CD14-positive monocyte (primary cell): ENCODE measurements around the gene S100A16. TPM values are rescaled to one million over a fixed set of nuclear protein-coding genes. Genes with fewer than 3 reads are reported as not detected.

Source experiments
- DNase-seq, 3 donors: peaks; one replicate each; pipeline ENCODE4 v3.0.0-alpha.2; 2011 to 2022
- H2AFZ ChIP-seq: 2 replicates; pipeline ENCODE4 v1.6.0; 2012; ENCODE audit warnings: mild to moderate bottlenecking, low read depth, low read length, inconsistent platforms; ENCODE audit not compliant: insufficient read depth, poor library complexity, severe bottlenecking
- H3K27ac ChIP-seq, 2 donors: 1 replicate in 1 of 2; 2 replicates in 1 of 2; pipeline ENCODE4 v1.5.1; 2012 to 2013; ENCODE audit warnings: low read length in 2 of 2, control low read depth in 1 of 2, inconsistent platforms in 1 of 2, low read depth in 1 of 2, mild to moderate bottlenecking in 1 of 2
- H3K27me3 ChIP-seq, 2 donors: one replicate each; pipeline versions ENCODE4 v1.6.0 to v1.6.1; 2011 to 2013; ENCODE audit warnings: low read length in 2 of 2; ENCODE audit not compliant: control insufficient read depth in 2 of 2, insufficient read depth in 2 of 2
- H3K36me3 ChIP-seq, 2 donors: replicated peaks in 1 of 2; 1 replicate in 1 of 2; 2 replicates in 1 of 2; pipeline versions ENCODE4 v1.5.1 to v1.6.1; 2012 to 2013; ENCODE audit warnings: low read length in 2 of 2, control low read depth in 1 of 2, inconsistent platforms in 1 of 2, mild to moderate bottlenecking in 1 of 2; ENCODE audit not compliant: insufficient read depth in 2 of 2, control insufficient read depth in 1 of 2
- H3K4me1 ChIP-seq, 2 donors: 1 replicate in 1 of 2; 2 replicates in 1 of 2; pipeline versions ENCODE4 v1.5.1 to v1.6.1; 2012 to 2013; ENCODE audit warnings: low read length in 2 of 2, control low read depth in 1 of 2, inconsistent platforms in 1 of 2, mild to moderate bottlenecking in 1 of 2, moderate library complexity in 1 of 2; ENCODE audit not compliant: insufficient read depth in 2 of 2, control insufficient read depth in 1 of 2
- H3K4me2 ChIP-seq: replicated peaks from 2 replicates; pipeline ENCODE3; 2012; ENCODE audit warnings: low read length, moderate library complexity, mild to moderate bottlenecking; ENCODE audit not compliant: poor library complexity, severe bottlenecking; ENCODE audit errors: extremely low read depth
- H3K4me3 ChIP-seq, 3 experiments: fragments of 200-600 bp in 1 of 3; sonication (generic) in 1 of 3; replicated peaks in 1 of 3; 1 replicate in 2 of 3; 2 replicates in 1 of 3; pipeline ENCODE4 v1.5.1; 2011 to 2013; ENCODE audit warnings: low read length in 3 of 3, mild to moderate bottlenecking in 3 of 3, control low read depth in 2 of 3, low read depth in 2 of 3, inconsistent platforms in 1 of 3, moderate library complexity in 1 of 3
- H3K79me2 ChIP-seq: 2 replicates; pipeline ENCODE4 v1.6.0; 2012; ENCODE audit warnings: mild to moderate bottlenecking, control low read depth, inconsistent platforms, low read length, moderate library complexity; ENCODE audit not compliant: insufficient read depth
- H3K9ac ChIP-seq: 2 replicates; pipeline ENCODE4 v1.6.0; 2017; ENCODE audit warnings: low read length, mild to moderate bottlenecking; ENCODE audit not compliant: insufficient read depth, poor library complexity, severe bottlenecking
- H3K9me3 ChIP-seq, 2 donors: replicated peaks in 1 of 2; 1 replicate in 1 of 2; 2 replicates in 1 of 2; pipeline versions ENCODE4 v1.5.1 to v1.6.1; 2012 to 2013; ENCODE audit warnings: low read length in 2 of 2, control low read depth in 1 of 2; ENCODE audit not compliant: control insufficient read depth in 1 of 2, insufficient read depth in 1 of 2
- H4K20me1 ChIP-seq: 2 replicates; pipeline ENCODE4 v1.6.0; 2012; ENCODE audit warnings: mild to moderate bottlenecking, low read length, control low read depth, moderate library complexity; ENCODE audit not compliant: insufficient read depth
- H3K27ac Mint-ChIP-seq, 7 donors: one replicate each; pipeline ENCODE4 v1.8.0; 2020; ENCODE audit warnings: mild to moderate bottlenecking in 7 of 7, mixed read lengths in 7 of 7, moderate library complexity in 6 of 7, inconsistent platforms in 2 of 7
- H3K27me3 Mint-ChIP-seq, 3 donors: one replicate each; pipeline ENCODE4 v1.8.0; 2021 to 2022; ENCODE audit warnings: low read depth in 3 of 3, mild to moderate bottlenecking in 3 of 3, mixed read lengths in 3 of 3, moderate library complexity in 3 of 3, inconsistent platforms in 1 of 3
- H3K36me3 Mint-ChIP-seq, 2 donors: one replicate each; pipeline ENCODE4 v1.8.0; 2020; ENCODE audit warnings: mixed read lengths in 2 of 2, inconsistent platforms in 1 of 2, mild to moderate bottlenecking in 1 of 2
- H3K4me1 Mint-ChIP-seq: one replicate; pipeline ENCODE4 v1.8.0; 2020; ENCODE audit warnings: mild to moderate bottlenecking, mixed read lengths
- H3K4me3 Mint-ChIP-seq, 2 donors: one replicate each; pipeline ENCODE4 v1.8.0; 2020; ENCODE audit warnings: mild to moderate bottlenecking in 2 of 2, mixed read lengths in 2 of 2, moderate library complexity in 1 of 2
- H3K9me3 Mint-ChIP-seq, 7 donors: one replicate each; pipeline ENCODE4 v1.8.0; 2020 to 2022; ENCODE audit warnings: mixed read lengths in 7 of 7, mild to moderate bottlenecking in 6 of 7, moderate library complexity in 6 of 7, inconsistent platforms in 2 of 7
- CTCF ChIP-seq: fragments of 200-600 bp; IDR thresholded peaks from one replicate; pipeline ENCODE4 v1.8.0; 2022; ENCODE audit warnings: antibody characterized with exemption, mild to moderate bottlenecking
- WGBS: methylation state at CpG from one replicate; pipeline ENCODE4 v1.1.5; 2013; ENCODE audit warnings: missing lambda C conversion rate; ENCODE audit not compliant: insufficient coverage; 5-methylcytosine and 5-hydroxymethylcytosine counted together
- intact Hi-C, 2 donors: fragments of 100-400 bp; cut with micrococcal nuclease; formaldehyde crosslinking; loops; one replicate each; pipeline versions ENCODE4 v1.15.0 to v1.15.1; 2023
- polyA plus RNA-seq, 3 donors: library from polyadenylated mRNA; depleted of rRNA in 1 of 3; unstranded in 2 of 3; stranded (reverse) in 1 of 3; fragments of 300-500 nt in 2 of 3; fragments of >200 nt in 1 of 3; fragmentation: Illumina TruSeq in 2 of 3; gene quantifications; 1 replicate in 2 of 3; 2 replicates in 1 of 3; pipeline ENCODE4 v1.2.3, GENCODE V29; 2012 to 2021

S100A16 gene
- polyA plus RNA-seq, 3 donors = not detected

GRCh38 chr1:153612111-153612754 lies 704 bp downstream of the S100A16 start:
- no peaks in the 10 kb centered on the region for H3K27me3 ChIP-seq
- no peak for TF ChIP-seq CTCF
- H3K36me3 ChIP-seq = no peaks in the 10 kb centered on the region
- H3K36me3 Mint-ChIP-seq = no peaks in the 10 kb centered on the region
- peaks cover 2% of the 10 kb centered on the region in 3 donors for H3K27me3 Mint-ChIP-seq
- H3K9me3 Mint-ChIP-seq = peaks cover 0 to 2% (median 0%) of the 10 kb centered on the region in 7 donors
- H3K4me3 ChIP-seq = no peak overlapping the region
- no peak overlapping the region for H3K4me3 Mint-ChIP-seq
- peaks cover 41% of the 10 kb centered on the region for H3K4me1 Mint-ChIP-seq
- H3K79me2 ChIP-seq = no peaks in the 10 kb centered on the region
- H3K9me3 ChIP-seq = no peaks in the 10 kb centered on the region
- no peaks in the 10 kb centered on the region for H4K20me1 ChIP-seq
- DNase-seq = no peak
- H3K9ac ChIP-seq = no peak overlapping the region
- peak overlapping the region in 2 of 7 donors; percentile 43 to 48 for H3K27ac Mint-ChIP-seq
- intact Hi-C loops = no loop called here
- H3K27ac ChIP-seq = no peak overlapping the region
- WGBS = no CpG with 5 or more reads among the region's 11 CpGs
- H3K4me2 ChIP-seq = no peak overlapping the region
- no peak overlapping the region for H2AFZ ChIP-seq
- H3K4me1 ChIP-seq = peaks cover 29 to 40% of the 10 kb centered on the region in 2 donors

- H4K20me1 ChIP-seq = no peaks in the 10 kb centered on the region
- H3K4me2 ChIP-seq = no peak overlapping the region
- H3K27ac ChIP-seq = no peak overlapping the region
- Mint-ChIP-seq H3K9me3 (peaks cover 0 to 2% (median 0%) of the 10 kb centered on the region in 7 donors), H3K4me3 (no peak overlapping the region), H3K27me3 (peaks cover 2 to 3% (median 2%) of the 10 kb centered on the region in 3 donors), H3K27ac (peak overlapping the region in 1 of 7 donors; percentile 48), H3K36me3 (no peaks in the 10 kb centered on the region), H3K4me1 (peaks cover 35% of the 10 kb centered on the region)
- no peak for DNase-seq
- H3K79me2 ChIP-seq = no peaks in the 10 kb centered on the region
- no peak overlapping the region for H3K4me3 ChIP-seq
- intact Hi-C loops = no loop called here
- H3K4me1 ChIP-seq = peaks cover 22 to 31% of the 10 kb centered on the region in 2 donors
- H3K36me3 ChIP-seq = no peaks in the 10 kb centered on the region
- H3K27me3 ChIP-seq = no peaks in the 10 kb centered on the region
- no peaks in the 10 kb centered on the region for H3K9me3 ChIP-seq
- H3K9ac ChIP-seq = no peak overlapping the region
- H2AFZ ChIP-seq = no peak overlapping the region
- WGBS = 100% methylated on average over 1 of the region's 1 CpG
- TF ChIP-seq CTCF = no peak
Measured at GRCh38 chr1:153611356-153611755, 1.6 kb downstream of the S100A16 start.
